CD4-positive, alpha-beta T cell treated with Interleukin-21 for 1 hour (primary cell): ENCODE measurements around the gene TBCB.
"Not testable (repeated sequence)": the region's sequence is repeated elsewhere in the genome, so short reads cannot be mapped to it uniquely, and the experiment has no call there.

ENCODE experiments used
- DNase-seq: peaks from one replicate; pipeline ENCODE4 v3.0.0-alpha.2; 2020

TBCB gene

GRCh38 chr19:36101550-36102327 is 13.5 kb upstream of the TBCB start:
- DNase-seq, result no peak

DNA sequence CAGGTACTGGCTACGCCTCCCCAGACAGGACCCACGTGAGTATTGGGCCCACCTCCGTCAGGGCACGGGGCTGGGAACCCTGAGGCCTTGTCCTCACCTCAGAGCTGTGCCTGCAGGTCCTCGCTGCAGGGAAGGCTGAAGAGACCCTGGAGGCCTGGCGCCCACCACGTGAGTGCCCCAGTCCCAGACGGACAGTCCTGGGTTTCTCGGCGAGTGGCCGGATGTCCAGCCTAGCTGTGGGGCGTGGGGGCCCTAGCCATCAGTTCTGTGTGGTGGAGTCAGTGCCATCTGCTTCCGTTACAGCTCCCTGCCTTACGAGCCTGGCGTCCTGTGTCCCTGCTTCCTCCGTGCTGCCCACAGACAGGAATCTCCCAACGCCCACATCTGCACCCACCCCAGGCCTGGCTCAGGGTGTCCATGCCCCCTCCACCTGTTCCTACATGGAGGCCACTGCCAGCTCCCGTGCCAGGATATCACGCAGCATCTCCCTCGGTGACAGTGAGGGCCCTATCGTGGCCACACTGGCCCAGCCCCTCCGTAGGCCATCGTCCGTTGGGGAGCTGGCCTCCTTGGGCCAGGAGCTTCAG is 12.1 kb upstream of the TBCB start:
- DNase-seq, result no peak

- no peak for DNase-seq
These were observed 11.3 kb upstream of the TBCB start for GRCh38 chr19:36103842-36104552.

GRCh38 chr19:36106441-36106840 is 8.8 kb upstream of the TBCB start:
- DNase-seq, result no peak

DNA sequence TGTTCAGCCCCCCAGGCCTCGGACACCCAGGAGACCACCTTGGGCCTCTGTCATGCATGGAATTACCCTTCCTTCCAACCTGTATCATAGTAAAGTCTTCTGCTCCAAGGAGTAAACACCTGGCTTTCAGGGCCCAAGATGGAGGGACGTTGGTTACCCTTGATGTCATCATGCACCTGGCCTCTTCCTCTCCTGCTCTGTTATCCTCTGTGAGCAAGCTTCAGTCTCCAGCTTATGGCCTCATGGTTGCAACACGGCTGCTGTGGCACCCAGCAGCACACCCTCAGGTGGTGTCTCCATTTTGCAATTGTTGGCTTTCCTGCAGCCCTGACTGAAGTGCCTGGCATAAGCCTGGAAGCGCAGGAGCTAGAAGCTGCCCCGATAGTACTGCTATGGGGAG is 8.3 kb upstream of the TBCB start:
- no peak for DNase-seq

DNA sequence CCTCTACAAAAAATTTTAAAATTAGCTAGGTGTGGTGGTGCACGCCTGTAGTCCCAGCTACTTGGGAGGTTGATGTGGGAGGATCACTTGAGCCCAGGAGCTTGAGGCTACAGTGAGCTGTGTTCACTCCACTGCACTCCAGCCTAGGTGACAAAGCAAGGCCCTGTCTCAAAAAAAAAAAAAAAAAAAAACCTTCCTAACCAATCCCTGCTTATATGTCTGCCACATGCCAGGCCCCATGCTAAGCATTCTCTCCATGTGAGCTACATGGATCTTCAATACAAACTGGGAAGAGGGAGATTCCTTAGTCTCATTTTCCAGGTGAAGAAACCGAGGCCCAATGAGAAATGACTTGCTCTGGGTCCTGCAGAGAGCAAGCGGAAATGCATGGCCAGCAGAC is 6.6 kb upstream of the TBCB start:
- DNase-seq, result no peak

DNA sequence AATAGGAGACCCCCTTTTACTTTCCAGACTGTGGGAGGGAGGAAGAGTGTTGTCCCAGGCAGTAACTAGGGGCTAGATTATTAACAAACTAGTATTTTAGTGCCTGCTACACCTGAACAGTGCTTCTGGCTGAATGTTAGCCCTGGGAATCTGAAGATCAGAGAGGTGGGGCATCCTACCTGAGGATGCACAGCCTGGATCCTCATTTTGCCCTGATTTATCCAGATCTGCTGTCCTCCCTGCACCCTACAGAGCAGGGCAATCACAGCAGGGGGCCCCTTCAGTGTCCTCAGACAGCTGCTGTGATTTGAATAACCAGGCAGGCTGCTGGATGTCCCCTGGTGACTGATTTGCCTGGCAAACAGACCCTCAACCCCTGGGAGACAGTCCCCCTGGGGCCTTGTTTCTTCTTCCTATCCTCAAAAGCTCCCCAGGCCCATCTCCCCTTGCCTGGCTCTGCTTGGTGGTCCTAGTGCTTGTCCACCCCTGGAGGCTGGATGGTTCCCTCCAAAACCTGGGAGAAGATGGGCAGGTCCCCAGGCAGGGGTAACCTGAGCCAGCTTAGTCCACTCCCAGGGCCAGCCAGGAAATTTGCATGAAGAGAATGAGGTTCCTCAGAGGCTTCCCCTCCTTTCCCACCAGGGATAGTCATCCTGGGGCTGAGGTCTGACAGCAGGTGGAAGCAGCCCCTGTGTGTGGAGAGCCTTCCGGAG is 4.6 kb upstream of the TBCB start, which contains the start of gene OVOL3:
OVOL3 (plus strand) TSS at position 657 of the 713 bp plus-strand sequence. CDS start 60 bp downstream, outside the sequence.
- DNase-seq, result no peak

GRCh38 chr19:36111200-36111539 is 4.1 kb upstream of the TBCB start:
- DNase-seq, result no peak

DNA sequence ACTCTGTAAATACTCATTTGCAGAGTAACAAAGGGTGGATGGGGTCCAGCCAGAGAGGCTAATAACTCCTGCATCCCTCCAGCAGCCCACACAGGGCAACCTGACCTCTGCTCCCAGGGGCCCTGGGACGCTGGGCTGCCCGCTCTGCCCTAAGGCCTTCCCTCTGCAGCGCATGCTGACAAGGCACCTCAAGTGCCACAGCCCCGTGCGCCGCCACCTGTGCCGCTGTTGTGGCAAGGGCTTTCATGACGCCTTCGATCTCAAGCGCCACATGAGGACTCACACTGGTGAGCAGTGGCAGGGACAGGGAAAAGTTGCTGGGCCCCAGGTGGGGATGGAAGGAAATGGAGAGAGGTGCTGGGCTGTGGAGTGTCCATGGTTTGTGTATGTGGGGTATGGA is 2.6 kb upstream of the TBCB start:
- no peak for DNase-seq

GRCh38 chr19:36113425-36113824 is 1.8 kb upstream of the TBCB start:
- no peak for DNase-seq

DNA sequence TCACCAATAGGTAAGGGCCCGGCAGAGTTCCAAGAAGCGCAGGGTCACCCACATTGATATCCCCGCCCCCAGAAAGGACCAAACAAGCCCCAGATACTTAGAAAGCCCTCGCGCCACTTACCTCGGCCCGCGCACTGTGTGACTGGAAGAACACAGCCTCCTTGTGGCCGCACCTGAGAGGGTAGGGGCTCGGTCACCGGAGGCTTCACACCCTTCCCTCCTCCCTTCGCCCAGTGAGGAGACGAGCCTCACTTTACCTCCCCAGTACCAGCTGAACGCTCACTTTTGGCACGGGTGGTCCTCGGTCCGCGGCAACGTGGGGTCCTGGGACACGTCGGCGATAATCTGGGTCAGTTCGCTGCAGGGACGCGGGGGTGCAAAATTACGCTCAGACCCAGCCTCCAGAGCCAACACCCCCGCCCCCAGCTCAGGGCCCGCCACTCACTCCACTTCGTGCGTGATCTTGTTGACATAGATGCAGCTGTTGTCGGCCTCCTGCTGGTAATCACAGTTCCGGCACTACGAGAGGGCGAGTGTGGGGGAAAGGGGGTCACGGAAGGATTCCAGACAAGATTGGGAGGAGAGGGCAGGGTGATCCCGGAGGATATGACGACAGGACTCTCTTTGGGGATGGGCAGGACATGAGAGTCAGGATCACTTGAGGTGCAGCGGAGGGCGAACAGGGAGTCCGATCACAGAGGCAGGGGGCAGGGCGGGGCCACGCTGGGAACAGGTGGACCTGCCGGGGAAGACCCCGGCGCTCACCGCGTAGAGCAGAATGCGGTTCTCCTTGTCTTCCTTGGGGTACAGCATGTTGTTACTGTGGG is 1.2 kb upstream of the TBCB start:
- peak; percentile 31 for DNase-seq

DNA sequence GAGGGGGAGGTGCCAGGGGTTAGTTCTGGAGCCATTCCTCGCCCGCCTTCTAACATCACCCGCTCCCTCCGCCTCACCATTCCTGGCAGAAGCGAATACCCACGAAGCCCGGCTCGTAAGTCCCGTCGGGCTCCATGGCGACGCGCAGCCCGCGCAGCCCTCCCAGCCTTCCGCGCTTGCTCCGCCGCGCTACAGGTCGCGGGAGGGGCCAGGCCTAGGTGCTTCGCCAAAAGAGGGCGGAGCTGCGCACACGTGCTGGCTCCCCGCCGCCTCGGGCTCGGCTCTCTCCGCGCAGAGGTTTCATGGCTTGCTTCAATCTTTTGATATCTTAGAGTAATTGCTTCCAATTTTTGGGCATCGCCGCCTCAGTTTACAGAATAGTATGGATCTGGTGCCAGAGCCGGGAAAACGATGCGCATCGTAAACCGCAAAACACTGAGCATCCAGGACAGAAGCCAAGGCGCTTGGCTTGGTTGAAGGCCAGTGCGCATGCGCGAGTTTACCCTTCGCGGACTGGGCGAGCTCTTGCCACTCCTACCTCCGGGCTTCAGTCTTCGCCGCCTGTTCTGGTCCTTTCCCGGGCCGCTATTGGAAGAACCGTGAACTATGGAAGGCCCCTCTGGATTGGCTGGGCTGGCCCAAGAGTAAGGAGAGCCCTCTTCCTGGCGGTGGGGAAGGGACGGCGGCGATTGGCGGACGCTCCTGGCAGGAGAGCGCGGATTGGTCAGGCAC is 381 bp upstream of the TBCB start, which contains the start of gene POLR2I:
POLR2I (minus strand) TSS at position 155 of the 732 bp plus-strand sequence; CDS start at position 136, 19 bp downstream.
- DNase-seq, result peak; percentile 100

DNA sequence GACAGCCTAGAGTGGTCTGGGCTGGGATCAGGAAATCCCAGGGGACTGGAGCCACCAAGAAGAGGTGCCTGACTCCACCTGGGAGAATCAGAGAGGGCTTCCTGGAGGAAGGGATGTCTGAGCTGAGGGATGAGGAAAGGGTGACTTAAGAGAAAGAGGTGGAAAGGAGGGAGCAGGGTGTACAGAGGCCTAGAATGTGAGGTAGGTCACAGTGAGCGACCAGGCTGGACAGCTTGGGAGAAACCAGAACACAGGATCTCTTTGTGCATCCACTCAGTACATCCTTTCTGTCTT is 1.0 kb downstream of the TBCB start:
- DNase-seq, result no peak

DNA sequence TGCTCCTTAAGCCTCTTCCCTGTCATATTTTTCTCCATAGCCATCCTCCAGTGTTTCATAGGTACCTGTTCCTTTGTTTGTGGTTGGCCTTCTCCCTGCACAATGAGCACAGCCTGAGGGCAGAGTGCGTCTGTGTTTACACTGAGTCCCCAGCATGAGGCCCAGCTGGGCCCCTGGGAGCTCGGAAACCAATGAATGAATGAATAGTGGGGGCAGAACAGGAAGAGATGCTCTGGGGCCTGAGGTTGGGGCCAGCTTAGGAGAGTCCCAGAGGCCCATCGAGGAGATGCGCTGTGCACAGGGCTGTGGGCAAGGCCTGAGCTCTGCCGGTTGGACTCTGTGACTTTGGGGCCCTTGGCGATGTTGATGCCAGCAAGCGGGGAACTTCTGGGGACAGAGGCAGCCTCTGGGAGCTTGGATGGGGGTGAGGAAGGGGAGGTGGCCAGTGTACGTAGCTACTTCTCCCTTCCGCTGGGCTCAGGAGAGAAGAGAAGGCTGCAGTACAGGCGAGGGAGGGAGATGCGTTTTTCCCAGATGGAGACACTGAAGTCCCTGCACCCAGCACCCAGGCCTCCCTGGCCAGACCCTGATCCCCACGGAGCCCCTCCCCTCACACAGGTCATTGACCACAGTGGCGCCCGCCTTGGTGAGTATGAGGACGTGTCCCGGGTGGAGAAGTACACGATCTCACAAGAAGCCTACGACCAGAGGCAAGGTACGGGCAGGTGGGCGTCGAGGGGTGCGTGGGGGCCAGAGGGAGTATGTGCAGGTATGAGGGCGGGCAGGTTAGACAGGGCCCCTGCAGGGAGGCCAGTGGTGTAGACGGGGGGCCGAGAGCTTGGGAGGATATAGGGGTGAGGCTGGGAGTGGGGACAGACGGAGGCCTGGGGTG is 5.1 kb downstream of the TBCB start:
- DNase-seq, result no peak

DNA sequence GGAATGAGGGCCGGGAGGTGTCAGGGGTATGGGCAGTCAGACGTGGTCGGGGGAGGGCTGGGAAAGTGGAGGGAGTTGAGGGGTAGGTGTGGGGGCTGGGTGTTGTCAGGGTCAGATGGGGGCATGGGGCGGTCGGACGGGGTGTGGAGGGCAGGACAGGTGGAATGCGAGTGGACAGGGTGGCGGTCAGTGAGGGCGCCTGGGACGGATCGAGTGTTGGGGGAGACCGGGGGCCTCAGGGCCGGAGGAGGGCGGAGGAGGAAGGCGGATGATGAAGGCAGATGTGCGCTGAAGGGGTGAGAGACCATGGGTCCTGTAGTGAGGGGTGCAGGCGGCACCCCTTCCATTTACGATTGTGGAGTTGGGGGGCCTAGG is 5.7 kb downstream of the TBCB start:
- no peak for DNase-seq

- DNase-seq, result no peak
These were observed 6.3 kb downstream of the TBCB start for GRCh38 chr19:36121486-36122124.

GRCh38 chr19:36125557-36125956 is 10.3 kb downstream of the TBCB start:
- DNase-seq, result no peak

DNA sequence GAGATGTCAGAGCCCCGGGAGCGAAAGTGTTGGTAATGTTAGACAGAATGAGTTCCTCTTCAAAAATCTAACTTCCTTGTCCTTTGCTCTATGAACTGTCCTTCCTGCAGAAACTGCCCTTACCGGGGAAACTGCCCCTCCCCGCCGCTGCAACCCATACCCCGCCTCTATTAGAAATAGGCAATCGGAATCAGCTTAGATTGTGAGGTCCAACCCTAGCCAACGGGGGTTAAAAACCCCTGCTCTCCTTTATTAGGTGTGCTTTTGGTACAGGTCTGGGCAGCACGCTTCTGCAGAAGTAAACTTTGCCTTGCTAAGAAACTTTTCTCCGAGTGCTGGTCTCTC is 13.1 kb downstream of the TBCB start:
- no peak for DNase-seq

- peak; percentile 38 for DNase-seq
These were observed 16.0 kb downstream of the TBCB start for GRCh38 chr19:36131221-36131620.

DNA sequence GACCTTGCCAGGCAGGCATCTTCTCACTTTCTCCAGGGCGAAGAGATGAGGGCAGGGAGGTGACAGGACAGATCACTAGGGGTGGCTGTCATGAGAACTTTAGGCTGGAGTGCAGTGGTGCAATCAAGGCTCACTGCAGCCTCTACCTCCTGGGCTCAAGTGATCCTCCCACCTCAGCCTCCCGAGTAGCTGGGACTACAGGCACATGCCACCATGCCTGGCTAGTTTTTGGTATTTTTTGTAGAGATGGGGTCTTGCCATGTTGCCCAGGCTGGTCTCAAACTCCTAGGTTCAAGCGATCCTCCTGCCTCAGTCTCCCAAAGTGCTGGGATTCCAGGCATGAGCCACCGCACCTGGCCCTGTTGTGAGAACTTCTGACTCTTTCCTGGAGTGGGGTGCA is 19.6 kb downstream of the TBCB start:
- not testable (repeated sequence) for DNase-seq
